Measurements from ENCODE around the gene ZNF407. TPM values are rescaled to one million over a fixed set of nuclear protein-coding genes. Genes with fewer than 3 reads are reported as not detected.
"Not testable (repeated sequence)": the region's sequence is repeated elsewhere in the genome, so short reads cannot be mapped to it uniquely, and the experiment has no call there.

Gene ZNF407
- total RNA-seq, 2 donors from 2014 or later = 16.5 to 22.1 TPM

DNA sequence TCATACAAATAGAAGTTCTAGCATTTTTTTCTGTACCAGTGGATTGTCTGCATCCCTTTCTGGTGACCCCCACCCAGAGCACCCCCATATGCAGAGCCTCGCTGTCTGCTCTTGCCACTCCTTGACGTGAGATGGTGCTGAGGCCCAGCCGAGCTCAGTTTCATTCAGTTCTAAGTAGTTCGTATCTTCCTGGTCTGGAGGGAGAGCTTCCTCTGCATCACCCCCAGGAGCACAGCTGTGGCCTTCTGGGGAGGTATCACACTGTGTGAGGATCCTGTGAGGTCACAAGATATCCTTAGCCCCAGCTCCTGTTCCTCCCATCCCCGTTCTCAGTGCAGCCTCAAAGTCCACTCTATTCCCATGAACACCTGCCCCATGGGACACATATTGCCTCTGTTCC lies 478.6 kb downstream of the ZNF407 start:
- ATAC-seq (no peak), DNase-seq (ENCODE audit: low spot score in 2 of 2) (no peak)
- Mint-ChIP-seq H3K27ac (no peak overlapping the region), H3K36me3 (peaks cover 41 to 43% of the 10 kb centered on the region in 2 donors), H3K9me3 (peaks cover 38 to 39% of the 10 kb centered on the region in 2 donors)

DNA sequence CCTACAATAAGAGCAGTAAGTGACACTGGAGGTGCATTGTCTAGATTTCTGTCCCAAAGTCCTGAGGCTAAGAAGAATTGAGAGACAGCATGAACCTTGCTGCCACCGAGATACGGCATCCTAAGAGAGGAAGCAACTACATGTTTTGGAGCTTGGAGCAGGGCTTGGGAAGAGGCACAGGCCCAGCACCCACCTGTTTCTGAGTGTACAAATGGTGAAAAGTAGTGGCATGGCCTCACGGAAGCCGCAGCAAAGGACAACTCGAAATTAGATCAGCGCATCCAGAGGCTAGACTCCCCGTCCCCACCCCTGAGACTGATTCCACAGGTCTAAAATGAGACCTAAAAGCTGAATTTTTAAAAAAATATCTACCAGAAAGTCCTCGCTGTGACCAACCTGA lies 483.8 kb downstream of the ZNF407 start:
- Mint-ChIP-seq H3K27ac (no peak overlapping the region), H3K36me3 (peaks cover 15 to 29% of the 10 kb centered on the region in 2 donors), H3K9me3 (peaks cover 25 to 34% of the 10 kb centered on the region in 2 donors)
- ATAC-seq (no peak), DNase-seq (ENCODE audit: low spot score in 2 of 2) (no peak)

DNA sequence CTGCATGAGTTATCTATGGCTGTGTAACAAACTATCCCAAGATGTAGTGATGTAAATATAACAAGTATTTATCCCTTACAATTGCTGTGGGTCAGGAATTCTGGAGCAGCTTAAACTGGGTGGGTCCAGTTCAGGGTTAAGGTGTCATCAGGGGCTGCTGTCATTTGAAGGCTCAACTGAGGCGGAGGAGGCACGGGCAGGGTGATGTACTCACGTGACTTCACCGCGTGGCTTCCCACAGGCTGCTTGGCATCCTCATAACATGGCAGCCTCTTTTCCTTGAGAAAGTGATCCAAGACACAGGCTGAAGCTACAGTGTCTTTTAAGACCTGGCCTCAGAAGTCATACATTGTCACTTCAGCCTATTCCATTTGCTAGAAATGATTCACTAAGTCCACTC lies 485.5 kb downstream of the ZNF407 start:
- no peak for ATAC-seq
- Mint-ChIP-seq H3K36me3 (peaks cover 5 to 16% of the 10 kb centered on the region in 2 donors), H3K9me3 (peaks cover 18 to 23% of the 10 kb centered on the region in 2 donors), H3K27ac (no peak overlapping the region)
- no peak for DNase-seq (ENCODE audit: low spot score in 2 of 2)

DNA sequence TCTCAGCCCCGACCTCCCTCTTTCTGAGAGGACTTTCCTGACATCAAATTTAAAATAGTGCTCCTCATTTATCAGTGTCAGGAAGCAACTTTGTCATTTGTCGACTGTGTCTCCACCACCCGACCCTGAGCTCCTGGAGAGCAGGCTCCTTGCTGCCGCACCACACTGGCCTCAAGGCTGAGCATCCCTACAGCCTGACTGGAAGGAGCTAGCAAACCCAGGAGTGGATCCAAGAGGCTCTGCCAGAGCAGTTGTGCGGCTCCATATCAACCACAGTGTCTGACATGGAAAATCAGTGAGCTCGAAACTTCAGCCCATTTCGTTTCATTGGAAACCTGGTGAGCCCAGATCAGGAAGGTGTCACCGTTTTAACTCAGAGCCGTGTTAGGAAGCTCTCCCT lies 486.1 kb downstream of the ZNF407 start:
- Mint-ChIP-seq H3K27ac (no peak overlapping the region), H3K36me3 (peaks cover 0 to 13% of the 10 kb centered on the region in 2 donors), H3K9me3 (peaks cover 16 to 18% of the 10 kb centered on the region in 2 donors)
- ATAC-seq (no peak), DNase-seq (ENCODE audit: low spot score in 2 of 2) (no peak)

DNA sequence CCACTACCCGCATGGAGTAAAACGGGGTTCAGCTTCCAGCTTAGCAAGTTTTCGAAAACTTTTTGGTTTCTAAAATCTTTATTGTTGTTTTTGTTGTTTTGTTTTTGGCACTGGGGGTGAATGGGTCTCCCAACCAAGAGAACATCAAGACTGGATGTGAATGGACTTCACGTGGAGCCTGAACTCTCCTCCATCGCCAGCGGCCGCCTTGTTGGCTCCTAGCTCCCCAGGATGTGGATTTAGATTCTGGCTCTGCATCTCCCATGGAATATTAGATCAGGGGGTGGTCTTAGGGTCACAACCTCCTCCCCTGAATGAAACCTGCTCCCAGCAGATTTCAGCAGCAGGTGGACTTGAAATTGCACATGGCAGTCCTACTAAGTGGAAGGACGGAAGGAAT lies 488.0 kb downstream of the ZNF407 start:
- not testable (repeated sequence) for H3K36me3 Mint-ChIP-seq; ATAC-seq; H3K27ac Mint-ChIP-seq; DNase-seq (ENCODE audit: low spot score in 2 of 2)
- peaks cover 10 to 11% of the 10 kb centered on the region in 2 donors for H3K9me3 Mint-ChIP-seq

DNA sequence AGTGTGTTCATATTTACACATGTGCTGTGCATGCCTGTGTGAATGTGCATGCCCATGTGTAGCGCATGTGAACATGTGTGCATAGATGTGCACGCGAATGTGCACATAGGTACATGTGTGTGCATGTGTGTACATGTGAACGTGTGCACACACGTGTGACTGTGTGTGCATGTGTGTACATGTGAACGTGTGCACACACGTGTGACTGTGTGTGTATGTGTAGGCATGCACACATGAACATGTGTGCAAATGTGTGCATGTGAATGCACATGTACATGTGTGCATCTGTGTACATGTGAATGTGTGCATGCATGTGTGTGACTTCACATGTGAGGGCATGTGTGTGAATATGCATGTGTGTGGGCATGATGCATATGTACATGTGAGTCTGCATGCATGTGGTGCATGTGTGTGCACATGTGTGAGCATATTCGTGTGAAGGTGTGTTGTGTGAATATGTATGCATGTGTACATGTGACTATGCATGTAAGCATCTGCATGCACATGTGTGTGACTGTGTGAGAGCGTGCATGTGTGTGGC lies 488.9 kb downstream of the ZNF407 start:
- Mint-ChIP-seq H3K9me3 (peaks cover 10 to 11% of the 10 kb centered on the region in 2 donors), H3K36me3 (peaks cover 0 to 8% of the 10 kb centered on the region in 2 donors), H3K27ac (no peak overlapping the region)
- DNase-seq (ENCODE audit: low spot score in 2 of 2) = no peak
- no peak for ATAC-seq

DNA sequence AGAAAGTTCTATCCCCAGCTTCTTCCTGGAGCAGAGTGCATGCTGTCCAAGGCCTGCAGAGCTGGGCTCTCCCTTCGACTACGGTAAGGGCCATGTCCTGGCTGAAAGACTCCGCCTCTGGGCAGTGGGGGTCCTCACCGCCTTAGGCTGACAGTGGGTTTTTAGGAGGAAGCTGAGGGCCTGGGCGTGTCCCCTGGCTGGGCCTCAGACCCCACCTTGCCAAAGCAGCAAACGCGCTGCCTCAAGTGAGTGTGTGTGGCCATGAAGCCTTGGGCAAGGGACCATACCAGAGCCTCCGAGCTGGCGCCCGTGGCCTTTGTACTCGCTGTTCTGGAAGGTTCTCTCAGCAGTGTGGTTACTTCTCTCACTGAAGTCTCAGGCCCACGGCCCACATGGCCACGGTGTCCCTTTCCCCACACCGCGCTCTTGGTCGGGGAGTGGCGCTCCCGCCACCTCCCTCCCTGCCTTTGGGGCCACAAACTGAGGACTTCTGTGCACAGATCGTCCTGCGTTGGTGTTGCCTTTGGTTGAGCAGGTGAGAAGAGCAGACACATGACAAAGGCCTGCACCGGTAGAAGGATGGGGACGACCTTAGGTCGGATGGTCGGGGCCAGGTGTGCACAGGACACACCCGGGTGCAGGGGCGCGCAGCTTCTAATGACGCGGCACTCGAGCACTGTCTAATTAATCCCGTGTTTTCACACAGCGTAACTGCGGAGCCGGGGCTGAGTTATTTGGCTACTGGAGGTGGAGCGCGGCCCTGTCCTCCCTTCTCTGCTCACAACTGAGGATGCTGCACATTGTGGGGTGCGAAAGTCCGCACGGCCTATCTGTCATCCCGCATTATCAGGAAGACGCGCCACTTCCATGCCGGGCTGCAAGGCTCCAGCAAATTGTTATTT lies 489.7 kb downstream of the ZNF407 start:
- peaks cover 0 to 8% of the 10 kb centered on the region in 2 donors for H3K36me3 Mint-ChIP-seq
- DNase-seq (ENCODE audit: low spot score in 2 of 2) = no peak
- H3K27ac Mint-ChIP-seq = no peak overlapping the region

DNA sequence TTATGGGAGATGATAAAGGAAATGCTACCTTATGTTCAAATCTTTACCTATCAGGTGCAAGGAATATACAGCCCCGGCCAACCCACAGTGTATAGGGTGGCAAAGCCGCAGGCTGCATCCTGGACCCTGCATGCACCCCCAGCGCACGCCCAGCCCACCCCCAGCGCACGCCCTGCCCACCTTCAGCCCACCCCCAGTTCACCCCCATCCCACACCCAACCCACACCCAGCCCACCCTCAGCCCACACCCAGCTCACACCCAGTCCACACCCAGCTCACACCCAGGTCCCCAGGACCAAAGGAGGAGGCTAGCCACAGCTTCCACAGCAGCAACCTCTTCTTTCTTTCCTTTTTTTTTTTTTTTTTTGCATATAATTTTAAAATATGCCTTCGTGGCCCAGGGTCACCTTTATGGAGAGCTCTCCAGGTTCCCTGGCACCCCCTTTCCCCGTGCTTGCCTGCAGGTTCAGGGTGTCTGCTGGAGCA lies 490.4 kb downstream of the ZNF407 start:
- no peak for ATAC-seq

More for the DNA sequence above, 489.7 kb downstream of the ZNF407 start:
- H3K9me3 Mint-ChIP-seq = peaks cover 10 to 11% of the 10 kb centered on the region in 2 donors
- ATAC-seq = no peak

DNA sequence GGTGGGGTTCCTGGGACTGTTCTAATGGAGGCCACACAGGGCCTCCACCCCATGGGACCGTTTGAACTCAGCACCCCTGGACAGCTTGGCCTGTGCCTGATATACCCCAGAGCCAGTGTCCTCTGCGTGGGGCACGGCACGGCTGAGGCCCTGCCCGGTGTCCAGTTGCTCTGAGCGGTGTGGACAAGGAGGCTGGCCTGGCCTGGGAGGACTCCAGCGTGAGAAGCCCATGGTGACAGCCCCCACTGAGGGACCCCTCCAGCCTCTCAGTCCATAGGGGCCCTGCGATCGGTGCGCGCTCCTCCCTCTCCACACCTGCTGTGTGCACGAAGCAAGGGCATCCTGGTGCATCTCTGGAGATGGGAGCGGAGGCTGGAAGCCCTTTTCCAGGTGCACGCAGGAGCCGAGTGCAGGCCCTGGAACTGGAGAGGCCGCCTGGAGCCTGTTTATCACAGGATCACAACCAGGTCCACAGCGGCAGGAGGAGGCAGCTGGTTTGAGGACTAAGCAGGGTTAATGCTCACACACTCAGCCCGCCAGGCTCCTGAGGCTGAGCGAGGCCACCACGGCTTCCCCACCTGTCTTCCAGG lies 491.0 kb downstream of the ZNF407 start:
- H3K9me3 Mint-ChIP-seq = peaks cover 6 to 10% of the 10 kb centered on the region in 2 donors
- no peak for DNase-seq (ENCODE audit: low spot score in 2 of 2)
- no peaks in the 10 kb centered on the region for H3K36me3 Mint-ChIP-seq
- no peak for ATAC-seq
- no peak overlapping the region for H3K27ac Mint-ChIP-seq

More for the DNA sequence above, 490.4 kb downstream of the ZNF407 start:
- peaks cover 0 to under 1% of the 10 kb centered on the region in 2 donors for H3K36me3 Mint-ChIP-seq
- H3K27ac Mint-ChIP-seq = no peak overlapping the region
- peaks cover 7 to 10% of the 10 kb centered on the region in 2 donors for H3K9me3 Mint-ChIP-seq
- no peak for DNase-seq (ENCODE audit: low spot score in 2 of 2)

DNA sequence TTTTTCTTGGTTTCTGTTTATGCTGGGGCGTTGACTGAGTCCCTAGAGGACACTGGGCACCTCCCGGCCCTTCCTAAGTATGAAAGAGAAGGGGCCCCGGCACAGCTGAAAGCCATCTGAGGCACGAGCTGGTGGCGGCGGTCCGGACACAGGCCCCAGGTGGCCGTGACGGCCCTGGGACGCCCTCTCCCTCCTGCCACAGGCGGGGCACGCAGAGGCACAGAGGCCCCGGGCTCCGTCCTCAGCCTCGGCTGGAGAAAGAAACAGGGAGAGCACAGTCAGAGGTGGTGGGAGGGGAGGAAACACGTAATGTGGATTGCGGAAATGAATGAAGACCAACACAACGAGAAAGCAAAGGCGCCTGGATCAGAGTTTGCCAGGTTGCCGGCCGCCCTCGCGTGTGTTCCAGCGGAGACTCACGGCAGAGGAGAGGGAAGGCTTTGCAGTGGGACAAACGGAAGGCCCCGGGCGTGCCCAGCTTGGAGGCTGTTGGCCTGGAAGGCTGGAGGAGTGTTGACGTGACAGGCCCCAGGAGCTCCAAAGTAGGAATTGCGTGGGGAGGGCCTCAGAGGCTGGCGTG lies 492.2 kb downstream of the ZNF407 start:
- no peak for DNase-seq (ENCODE audit: low spot score in 2 of 2)
- H3K27ac Mint-ChIP-seq = no peak overlapping the region
- peaks cover 6 to 10% of the 10 kb centered on the region in 2 donors for H3K9me3 Mint-ChIP-seq
- no peaks in the 10 kb centered on the region for H3K36me3 Mint-ChIP-seq
- no peak for ATAC-seq

DNA sequence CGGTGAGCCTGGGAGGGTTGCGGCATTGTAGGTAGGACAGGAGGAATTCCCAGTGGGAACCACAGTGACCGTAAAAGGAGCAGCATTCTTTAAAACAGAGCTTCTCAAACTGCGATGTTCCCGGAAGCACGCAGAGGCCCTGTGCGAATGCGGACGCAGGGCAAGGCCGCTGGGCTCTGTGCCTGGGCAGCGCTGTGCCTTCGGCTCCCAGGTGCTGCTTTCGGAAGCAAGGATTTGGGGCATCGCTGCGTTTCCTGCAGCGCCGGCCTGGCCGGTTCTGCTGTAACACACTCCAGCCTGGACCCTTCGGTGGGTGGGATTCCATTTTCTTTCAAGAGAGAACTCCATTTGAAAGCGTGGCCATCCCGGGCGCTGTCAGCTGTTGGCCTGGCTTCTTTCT lies 492.7 kb downstream of the ZNF407 start:
- Mint-ChIP-seq H3K36me3 (peaks cover 0 to 2% of the 10 kb centered on the region in 2 donors), H3K9me3 (peaks cover 6 to 12% of the 10 kb centered on the region in 2 donors), H3K27ac (no peak overlapping the region)
- no peak for DNase-seq (ENCODE audit: low spot score in 2 of 2)
- no peak for ATAC-seq

DNA sequence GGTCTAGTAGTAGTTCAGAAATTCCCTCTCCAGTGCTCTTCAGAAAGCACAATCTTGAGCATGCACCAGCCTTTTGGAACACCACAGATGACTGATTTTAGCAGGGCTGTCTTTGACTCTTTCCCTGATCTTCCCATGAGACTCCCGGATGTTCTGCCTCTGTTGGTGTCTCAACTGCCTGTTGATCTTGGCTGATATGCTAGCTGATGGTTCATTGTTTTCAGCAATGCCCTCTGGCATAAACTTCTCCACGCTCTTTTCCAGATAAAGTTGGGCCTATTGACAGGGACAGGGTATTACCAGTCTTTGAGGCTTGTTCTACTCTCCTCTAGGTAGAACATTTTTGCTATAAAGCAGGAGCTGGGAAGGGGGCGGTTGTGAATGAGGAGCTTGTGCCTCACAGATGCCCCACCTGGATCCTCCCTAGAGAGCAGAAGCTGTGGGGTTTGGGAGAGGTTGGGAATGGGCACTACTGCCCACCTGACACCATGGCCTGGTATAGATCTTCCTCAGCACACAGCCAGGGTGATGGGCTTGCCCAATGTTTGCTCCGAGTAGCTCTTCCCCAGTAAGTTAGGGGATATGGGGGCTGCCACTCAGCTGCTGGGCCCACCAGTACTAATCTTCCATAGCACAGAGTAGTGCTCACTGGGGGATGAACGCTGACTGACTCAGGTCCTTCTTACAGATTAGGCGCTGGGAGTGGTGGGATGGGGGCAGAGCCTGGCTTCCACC lies 500.0 kb downstream of the ZNF407 start:
- ATAC-seq (no peak), DNase-seq (ENCODE audit: low spot score in 2 of 2) (no peak)
- Mint-ChIP-seq H3K9me3 (peaks cover 12 to 13% of the 10 kb centered on the region in 2 donors), H3K27ac (no peak overlapping the region), H3K36me3 (peaks cover 7 to 24% of the 10 kb centered on the region in 2 donors)

DNA sequence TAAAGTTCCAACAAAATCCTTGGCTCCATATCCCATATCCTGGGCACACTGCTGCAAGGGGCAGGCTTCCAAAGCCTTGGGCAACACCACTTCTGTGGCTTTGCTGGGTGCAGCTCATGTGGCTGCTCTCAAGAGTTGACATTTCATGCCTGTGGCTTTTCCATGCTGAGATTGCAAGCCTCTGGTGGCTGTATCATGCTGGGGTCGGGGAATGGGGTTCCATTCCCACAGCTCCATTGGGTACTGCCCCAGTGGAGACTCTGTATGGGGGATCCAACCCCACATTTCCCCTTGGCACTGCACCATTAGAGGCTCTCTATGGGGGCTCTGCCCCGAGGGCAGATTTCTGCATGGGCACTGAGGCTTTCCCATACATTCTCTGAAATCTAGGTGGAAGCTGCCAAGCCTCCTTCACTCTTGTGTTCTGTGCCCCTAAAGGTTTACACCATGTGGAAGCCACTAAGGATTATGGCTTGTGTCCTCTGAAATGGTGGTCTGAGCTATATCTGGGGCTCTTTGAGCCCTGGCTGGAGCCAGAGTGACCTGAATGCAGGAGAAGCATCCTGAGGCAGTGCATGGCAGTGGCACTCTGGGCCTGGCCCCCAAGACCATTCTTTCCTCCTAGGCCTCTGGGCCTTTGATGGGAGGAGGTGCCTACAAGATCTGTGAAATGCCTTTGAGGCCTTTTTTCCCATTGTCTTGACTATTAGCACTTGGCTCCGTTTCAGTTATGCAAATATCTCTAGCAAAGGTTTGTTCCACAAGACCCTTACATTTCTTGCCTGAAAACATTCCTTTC lies 503.4 kb downstream of the ZNF407 start:
- DNase-seq (ENCODE audit: low spot score in 2 of 2) = no peak
- peaks cover 6 to 12% of the 10 kb centered on the region in 2 donors for H3K9me3 Mint-ChIP-seq

DNA sequence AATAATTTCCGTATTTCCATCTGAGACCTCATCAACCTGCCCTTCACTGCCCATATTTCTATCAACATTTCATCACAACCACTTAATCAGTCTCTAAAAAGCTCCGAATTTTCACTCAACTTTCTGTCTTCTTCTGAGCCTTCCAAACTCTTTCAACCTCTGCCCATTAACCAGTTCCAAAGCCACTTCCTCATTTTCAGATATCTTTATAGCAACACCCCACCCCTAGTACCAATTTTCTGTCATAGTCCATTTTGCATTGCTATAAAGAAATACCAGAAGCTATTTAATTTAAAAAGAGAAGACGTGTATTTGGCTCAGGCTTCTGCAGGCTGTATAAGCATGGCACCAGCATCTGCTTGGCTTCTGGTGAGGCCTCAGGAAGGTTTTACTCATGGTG lies 504.2 kb downstream of the ZNF407 start:
- H3K9me3 Mint-ChIP-seq = peaks cover 6 to 12% of the 10 kb centered on the region in 2 donors
- DNase-seq (ENCODE audit: low spot score in 2 of 2) (no peak), ATAC-seq (no peak)
- no peak overlapping the region for H3K27ac Mint-ChIP-seq
- H3K36me3 Mint-ChIP-seq = peaks cover 7 to 17% of the 10 kb centered on the region in 2 donors

More for the DNA sequence above, 503.4 kb downstream of the ZNF407 start:
- peaks cover 7 to 17% of the 10 kb centered on the region in 2 donors for H3K36me3 Mint-ChIP-seq
- ATAC-seq = no peak
- H3K27ac Mint-ChIP-seq = no peak overlapping the region

DNA sequence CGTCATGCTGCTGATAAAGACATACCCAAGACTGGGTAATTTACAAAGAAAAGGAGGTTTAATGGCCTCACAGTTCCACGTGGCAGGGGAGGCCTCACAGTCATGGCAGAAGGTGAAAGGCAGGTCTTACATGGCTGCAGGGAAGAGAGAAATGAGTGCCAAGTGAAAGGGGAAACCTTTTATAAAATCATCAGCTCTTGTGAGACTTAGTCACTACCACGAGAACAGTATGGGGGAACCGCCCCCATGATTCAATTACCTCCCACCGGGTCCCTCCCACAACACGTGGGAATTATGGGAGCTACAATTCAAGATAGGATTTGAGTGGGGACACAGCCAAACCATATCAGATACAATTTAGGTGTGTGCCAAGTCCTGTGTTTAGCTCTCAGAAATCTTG lies 506.4 kb downstream of the ZNF407 start:
- not testable (repeated sequence) for H3K27ac Mint-ChIP-seq; DNase-seq (ENCODE audit: low spot score in 2 of 2); ATAC-seq; H3K36me3 Mint-ChIP-seq
- H3K9me3 Mint-ChIP-seq = peaks cover 6 to 12% of the 10 kb centered on the region in 2 donors

Measured in activated naive CD4-positive, alpha-beta T cell treated with anti-CD3 and anti-CD28 coated beads, Interleukin-2, amount 50 U/mL, for 72 hours (primary cell).